H9 (cell line): ENCODE measurements around the gene GRID1. TPM values are rescaled to one million over a fixed set of nuclear protein-coding genes. Genes with fewer than 3 reads are reported as not detected.

Experiments used
- DNase-seq: peaks from one replicate; pipeline ENCODE4 v3.0.0-alpha.2; 2017
- H2AFZ ChIP-seq: one replicate; pipeline ENCODE4 v1.6.1; 2013; ENCODE audit warnings: mild to moderate bottlenecking, low read length, control low read depth, moderate library complexity
- H2AK5ac ChIP-seq: 2 replicates; pipeline ENCODE4 v1.6.1; 2013; ENCODE audit warnings: low read length, control low read depth, mixed read lengths; ENCODE audit not compliant: insufficient read length
- H2BK120ac ChIP-seq: one replicate; pipeline ENCODE4 v1.6.1; 2013; ENCODE audit warnings: low read depth, mild to moderate bottlenecking, low read length, control low read depth, inconsistent platforms; ENCODE audit not compliant: poor library complexity, severe bottlenecking
- H2BK12ac ChIP-seq: 2 replicates; pipeline ENCODE4 v1.6.1; 2013; ENCODE audit warnings: low read length, control low read depth, mixed read lengths, low read depth; ENCODE audit not compliant: insufficient read length
- H2BK15ac ChIP-seq: 2 replicates; pipeline ENCODE4 v1.6.1; 2013; ENCODE audit warnings: low read depth, low read length, control low read depth
- H2BK20ac ChIP-seq: one replicate; pipeline ENCODE4 v1.6.1; 2013; ENCODE audit warnings: low read depth, mild to moderate bottlenecking, low read length, control low read depth, inconsistent platforms; ENCODE audit not compliant: poor library complexity, severe bottlenecking
- H2BK5ac ChIP-seq: 2 replicates; pipeline ENCODE4 v1.6.1; 2013; ENCODE audit warnings: low read length, control low read depth, mixed read lengths; ENCODE audit not compliant: insufficient read length
- H3K14ac ChIP-seq: 2 replicates; pipeline ENCODE4 v1.6.1; 2013; ENCODE audit warnings: low read length, control low read depth; ENCODE audit not compliant: insufficient read depth
- H3K18ac ChIP-seq: 2 replicates; pipeline ENCODE4 v1.6.1; 2013; ENCODE audit warnings: low read depth, mild to moderate bottlenecking, mixed read lengths, low read length, control low read depth; ENCODE audit not compliant: insufficient read length
- H3K23ac ChIP-seq: 2 replicates; pipeline ENCODE4 v1.6.1; 2013; ENCODE audit warnings: low read length, control low read depth, mixed read lengths, low read depth; ENCODE audit not compliant: insufficient read length
- H3K23me2 ChIP-seq: 2 replicates; pipeline ENCODE4 v1.6.1; 2013; ENCODE audit warnings: low read depth, mild to moderate bottlenecking, mixed read lengths, low read length, control low read depth; ENCODE audit not compliant: insufficient read length, poor library complexity, severe bottlenecking
- H3K27ac ChIP-seq: 2 replicates; pipeline ENCODE4 v1.5.1; 2013; ENCODE audit warnings: low read length, control low read depth, mixed read lengths, low read depth; ENCODE audit not compliant: insufficient read length
- H3K27me3 ChIP-seq: 2 replicates; pipeline ENCODE4 v1.6.1; 2013; ENCODE audit warnings: low read length, control low read depth, inconsistent platforms; ENCODE audit not compliant: insufficient read depth
- H3K4ac ChIP-seq: 2 replicates; pipeline ENCODE4 v1.6.1; 2013; ENCODE audit warnings: low read depth, mild to moderate bottlenecking, control low read depth, inconsistent platforms, low read length, moderate library complexity
- H3K4me1 ChIP-seq: 2 replicates; pipeline ENCODE4 v1.6.1; 2013; ENCODE audit warnings: low read length, control low read depth, inconsistent platforms; ENCODE audit not compliant: insufficient read depth
- H3K4me2 ChIP-seq: 2 replicates; pipeline ENCODE4 v1.6.1; 2013; ENCODE audit warnings: low read length, control low read depth, mixed read lengths; ENCODE audit not compliant: insufficient read length, insufficient read depth
- H3K56ac ChIP-seq: 2 replicates; pipeline ENCODE4 v1.6.1; 2013; ENCODE audit warnings: low read depth, mild to moderate bottlenecking, mixed read lengths, low read length, control low read depth; ENCODE audit not compliant: insufficient read length
- H3K79me1 ChIP-seq: 2 replicates; pipeline ENCODE4 v1.6.1; 2013; ENCODE audit warnings: low read depth, mild to moderate bottlenecking, moderate library complexity, low read length, control low read depth, inconsistent platforms; ENCODE audit not compliant: insufficient read depth, poor library complexity, severe bottlenecking
- H3K79me2 ChIP-seq: 2 replicates; pipeline ENCODE4 v1.6.1; 2013; ENCODE audit warnings: low read length, control low read depth, inconsistent platforms; ENCODE audit not compliant: insufficient read depth
- H3K9ac ChIP-seq: 2 replicates; pipeline ENCODE4 v1.6.1; 2013; ENCODE audit warnings: low read length, control low read depth, mixed read lengths; ENCODE audit not compliant: insufficient read length; ENCODE audit errors: extremely low read depth
- H3K9me3 ChIP-seq: one replicate; pipeline ENCODE4 v1.6.1; 2013; ENCODE audit warnings: low read depth, low read length, inconsistent platforms; ENCODE audit not compliant: control insufficient read depth
- H3T11ph ChIP-seq: one replicate; pipeline ENCODE4 v1.6.1; 2013; ENCODE audit warnings: mild to moderate bottlenecking, low read length, control low read depth, inconsistent platforms
- H4K20me1 ChIP-seq: one replicate; pipeline ENCODE4 v1.6.1; 2013; ENCODE audit not compliant: control insufficient read depth, insufficient read length, insufficient read depth
- H4K5ac ChIP-seq: 2 replicates; pipeline ENCODE4 v1.6.1; 2013; ENCODE audit warnings: low read depth, mild to moderate bottlenecking, mixed read lengths, low read length, control low read depth; ENCODE audit not compliant: insufficient read length
- H4K8ac ChIP-seq: replicated peaks from 2 replicates; pipeline ENCODE4 v1.6.1; 2013; ENCODE audit warnings: low read length, control low read depth, mixed read lengths, low read depth; ENCODE audit not compliant: insufficient read length
- H4K91ac ChIP-seq: 2 replicates; pipeline ENCODE4 v1.6.1; 2013; ENCODE audit warnings: low read depth, mild to moderate bottlenecking, moderate library complexity, mixed read lengths, low read length, control low read depth; ENCODE audit not compliant: insufficient read length
- H3K27ac Mint-ChIP-seq, 3 experiments: 2 replicates in 2 of 3; 3 replicates in 1 of 3; pipeline ENCODE4 v1.8.0; 2020 to 2021; ENCODE audit warnings: mixed read lengths in 3 of 3, mild to moderate bottlenecking in 1 of 3, moderate library complexity in 1 of 3
- H3K27me3 Mint-ChIP-seq: 2 replicates; pipeline ENCODE4 v1.8.0; 2021; ENCODE audit warnings: low read depth, mild to moderate bottlenecking, moderate library complexity, mixed read lengths
- H3K36me3 Mint-ChIP-seq, 3 experiments: 2 replicates in 2 of 3; 3 replicates in 1 of 3; pipeline ENCODE4 v1.8.0; 2020 to 2021; ENCODE audit warnings: low read depth in 3 of 3, mixed read lengths in 3 of 3; ENCODE audit not compliant: insufficient read depth in 1 of 3
- H3K4me1 Mint-ChIP-seq, 2 experiments: 2 replicates each; pipeline ENCODE4 v1.8.0; 2020; ENCODE audit warnings: mixed read lengths in 2 of 2
- H3K4me3 Mint-ChIP-seq, 2 experiments: 2 replicates in 1 of 2; 3 replicates in 1 of 2; pipeline ENCODE4 v1.8.0; 2020 to 2021; ENCODE audit warnings: mild to moderate bottlenecking in 2 of 2, mixed read lengths in 2 of 2, moderate library complexity in 1 of 2
- H3K9me3 Mint-ChIP-seq, 2 experiments: 2 replicates in 1 of 2; 3 replicates in 1 of 2; pipeline ENCODE4 v1.8.0; 2020; ENCODE audit warnings: mild to moderate bottlenecking in 2 of 2, mixed read lengths in 2 of 2, moderate library complexity in 1 of 2
- WGBS: extraction: QIAGEN DNeasy Blood & Tissue Kit; methylation state at CpG from one replicate; pipeline ENCODE4 v1.1.7; 2013; ENCODE audit warnings: missing lambda C conversion rate, low lambda C conversion rate, mixed read lengths; ENCODE audit not compliant: insufficient read length; ENCODE audit errors: extremely low coverage; 5-methylcytosine and 5-hydroxymethylcytosine counted together
- total RNA-seq: library from RNA; stranded (reverse); gene quantifications from 2 replicates; pipeline ENCODE4 v1.2.1, GENCODE V29; 2021
- TF ChIP-seq, protein P1 (sequence below): fragments of 200-600 bp; sonication (generic); conservative IDR thresholded peaks from 3 replicates; pipeline ENCODE4 v1.8.0; 2021; ENCODE audit warnings: antibody characterized with exemption, mild to moderate bottlenecking

GRID1 gene
- total RNA-seq, 1 experiment from 2014 or later = 0.35 TPM

GRCh38 chr10:85900487-85900886 lies 466.1 kb downstream of the GRID1 start:
- no peak for DNase-seq
- Histone ChIP-seq H4K20me1 (no peaks in the 10 kb centered on the region), H2AFZ (no peak overlapping the region), H3K18ac (no peak overlapping the region), H3K79me2 (no peaks in the 10 kb centered on the region), H2BK5ac (no peak overlapping the region), H3K23me2 (no peaks in the 10 kb centered on the region), H2BK15ac (no peak overlapping the region), H3K9me3 (no peaks in the 10 kb centered on the region), H3K4me2 (no peak overlapping the region), H3T11ph (no peak overlapping the region), H4K91ac (no peak overlapping the region), H3K27me3 (no peaks in the 10 kb centered on the region), H2BK120ac (no peak overlapping the region), H3K23ac (no peak overlapping the region), H3K14ac (no peak overlapping the region), H2BK20ac (no peak overlapping the region), H2AK5ac (no peak overlapping the region), H3K4ac (no peak overlapping the region), H3K56ac (no peak overlapping the region), H3K4me1 (peaks cover 2% of the 10 kb centered on the region; the same call in 1 of the 2 replicates), H3K27ac (no peak overlapping the region), H2BK12ac (no peak overlapping the region), H4K5ac (no peak overlapping the region), H3K9ac (no peak overlapping the region), H3K79me1 (no peaks in the 10 kb centered on the region), H4K8ac (no peak overlapping the region)
- Mint-ChIP-seq H3K27ac (no peak overlapping the region), H3K36me3 (no peaks in the 10 kb centered on the region), H3K4me3 (no peak overlapping the region), H3K9me3 (no peaks in the 10 kb centered on the region), H3K27me3 (no peaks in the 10 kb centered on the region; the same call in 1 of the 2 replicates), H3K4me1 (no peaks in the 10 kb centered on the region)
- WGBS = no CpG with 5 or more reads among the region's 2 CpGs
- TF ChIP-seq, protein P1, sequence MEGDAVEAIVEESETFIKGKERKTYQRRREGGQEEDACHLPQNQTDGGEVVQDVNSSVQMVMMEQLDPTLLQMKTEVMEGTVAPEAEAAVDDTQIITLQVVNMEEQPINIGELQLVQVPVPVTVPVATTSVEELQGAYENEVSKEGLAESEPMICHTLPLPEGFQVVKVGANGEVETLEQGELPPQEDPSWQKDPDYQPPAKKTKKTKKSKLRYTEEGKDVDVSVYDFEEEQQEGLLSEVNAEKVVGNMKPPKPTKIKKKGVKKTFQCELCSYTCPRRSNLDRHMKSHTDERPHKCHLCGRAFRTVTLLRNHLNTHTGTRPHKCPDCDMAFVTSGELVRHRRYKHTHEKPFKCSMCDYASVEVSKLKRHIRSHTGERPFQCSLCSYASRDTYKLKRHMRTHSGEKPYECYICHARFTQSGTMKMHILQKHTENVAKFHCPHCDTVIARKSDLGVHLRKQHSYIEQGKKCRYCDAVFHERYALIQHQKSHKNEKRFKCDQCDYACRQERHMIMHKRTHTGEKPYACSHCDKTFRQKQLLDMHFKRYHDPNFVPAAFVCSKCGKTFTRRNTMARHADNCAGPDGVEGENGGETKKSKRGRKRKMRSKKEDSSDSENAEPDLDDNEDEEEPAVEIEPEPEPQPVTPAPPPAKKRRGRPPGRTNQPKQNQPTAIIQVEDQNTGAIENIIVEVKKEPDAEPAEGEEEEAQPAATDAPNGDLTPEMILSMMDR = no peak
